ENCODE results near the gene SORCS2.

Gene SORCS2

GRCh38 chr4:7403001-7403400 is 210.7 kb downstream of the SORCS2 start:
- DNase-seq = no peak

GRCh38 chr4:7408166-7408565 is 215.8 kb downstream of the SORCS2 start:
- no peak for DNase-seq

- DNase-seq = no peak
Observed at GRCh38 chr4:7410446-7410845, 218.1 kb downstream of the SORCS2 start.

GRCh38 chr4:7411491-7411890 is 219.2 kb downstream of the SORCS2 start:
- no peak for DNase-seq

- no peak for DNase-seq
Observed at GRCh38 chr4:7411896-7412553, 219.7 kb downstream of the SORCS2 start.

GRCh38 chr4:7412554-7412912 is 220.2 kb downstream of the SORCS2 start:
- DNase-seq = no peak

DNA sequence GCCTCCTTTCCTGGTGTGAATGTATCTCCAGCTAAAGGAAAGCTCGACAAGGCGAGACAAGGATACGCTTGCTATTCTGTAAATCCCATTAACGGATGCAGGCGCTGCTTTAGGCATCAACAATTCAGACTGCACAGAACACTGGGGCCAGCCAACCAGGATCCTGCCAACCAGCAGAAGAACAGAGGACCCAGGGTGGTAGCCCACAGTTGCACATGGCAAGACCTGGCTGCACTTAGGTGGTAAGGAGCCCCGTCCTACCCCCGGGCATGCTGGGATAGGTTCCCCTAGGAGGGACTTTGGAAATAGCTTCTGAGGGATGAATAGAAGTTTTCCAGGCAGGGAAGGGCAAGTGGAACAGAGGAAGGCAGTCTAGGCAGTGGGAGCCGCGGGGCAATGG is 221.7 kb downstream of the SORCS2 start:
- no peak for DNase-seq

- no peak for DNase-seq
Observed at GRCh38 chr4:7414736-7415510, 222.6 kb downstream of the SORCS2 start.

DNA sequence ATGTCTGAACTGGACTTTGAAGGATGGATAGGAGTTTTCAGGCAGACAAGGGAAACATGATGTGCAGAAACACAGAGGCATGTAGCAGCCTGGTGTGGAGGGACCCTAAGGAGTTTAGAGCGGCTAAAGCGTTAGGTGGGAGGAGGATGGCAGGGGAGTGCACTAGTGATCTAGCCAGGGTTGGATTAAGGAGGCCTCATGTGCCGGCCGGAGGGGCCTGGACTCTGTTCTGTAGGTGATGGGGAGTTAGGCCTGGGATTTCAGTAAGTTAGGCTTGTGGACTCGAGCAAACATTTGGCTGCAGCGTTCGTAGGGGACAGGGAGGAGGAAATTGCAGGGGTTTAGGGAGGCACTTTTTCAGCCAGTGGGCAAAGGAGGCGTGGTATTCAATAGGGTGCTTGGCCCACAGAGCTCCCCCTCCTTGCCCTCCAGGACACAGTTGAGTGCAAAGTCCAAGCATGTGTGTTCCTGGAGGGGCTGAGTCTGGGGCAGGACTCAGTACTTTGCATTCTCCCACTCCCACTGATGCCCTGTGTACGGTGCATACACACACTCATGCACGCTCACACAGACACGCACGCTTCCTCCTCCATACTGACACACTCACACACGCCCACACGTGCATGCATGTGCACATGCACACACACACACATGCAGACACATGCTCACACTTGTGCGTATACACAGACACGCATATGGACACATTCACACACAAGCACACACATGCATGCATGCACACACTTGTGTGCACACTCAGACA is 223.8 kb downstream of the SORCS2 start:
- DNase-seq = no peak

GRCh38 chr4:7416745-7417432 is 224.6 kb downstream of the SORCS2 start:
- DNase-seq = no peak

DNA sequence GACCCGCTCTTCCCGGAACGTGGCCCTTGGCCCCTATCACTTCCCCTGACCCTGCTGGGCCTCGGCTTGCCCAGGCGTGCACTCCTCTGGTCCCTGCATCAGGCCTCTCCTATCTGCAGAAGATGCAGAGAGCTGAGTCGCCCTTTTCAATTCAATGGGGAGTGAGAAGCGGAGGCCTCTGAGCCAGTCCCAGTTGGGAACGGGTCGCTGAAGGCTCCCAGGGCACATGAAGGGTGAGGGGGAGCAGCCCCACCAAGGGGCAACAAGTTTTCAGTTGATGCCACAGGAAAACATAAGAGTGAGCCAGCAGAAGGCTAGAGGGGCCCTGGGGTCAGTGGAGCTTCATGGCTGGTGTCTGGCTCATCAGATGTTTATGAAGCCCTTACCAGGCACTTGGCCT is 225.3 kb downstream of the SORCS2 start:
- DNase-seq = no peak

DNA sequence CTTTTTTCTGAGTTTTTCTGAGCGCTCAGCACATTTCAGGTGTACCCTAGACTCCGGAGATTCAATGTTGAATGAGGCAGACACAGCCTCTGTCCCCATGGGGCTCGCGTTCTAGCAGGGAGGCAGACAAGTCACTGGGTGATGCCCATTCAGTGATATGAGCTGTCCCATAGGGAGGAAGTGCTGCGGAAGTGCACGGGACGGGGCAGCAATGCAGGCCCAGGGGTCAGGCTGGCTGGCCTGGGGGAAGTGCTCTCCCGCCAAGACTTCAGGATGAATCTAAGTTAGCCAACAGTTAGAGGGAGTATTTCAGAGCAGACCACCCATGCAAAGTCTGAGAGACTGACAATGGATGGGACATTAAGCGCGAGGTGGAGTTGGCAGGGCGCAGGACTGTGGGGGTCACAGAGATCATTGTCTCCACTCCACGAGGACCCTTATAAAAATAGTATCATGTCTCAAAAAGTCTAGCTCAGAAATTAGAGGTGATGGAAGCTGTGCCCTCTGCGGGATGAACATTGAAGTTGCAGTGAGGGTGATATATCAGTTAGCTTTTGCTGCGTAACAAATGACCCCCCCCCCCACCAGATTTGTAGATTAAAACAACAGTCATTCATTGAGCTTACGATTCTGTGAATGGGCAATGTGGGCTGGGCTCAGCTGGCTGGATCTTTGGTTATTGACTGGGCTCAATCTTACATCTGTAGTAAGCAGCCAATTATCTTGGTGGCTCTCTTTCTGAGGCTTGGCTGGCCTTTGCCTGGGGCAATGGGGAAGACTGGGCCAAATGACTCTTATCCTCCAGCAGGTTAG is 226.0 kb downstream of the SORCS2 start:
- no peak for DNase-seq

- peak in 1 of 51 donors; percentile 22 for DNase-seq
Observed at GRCh38 chr4:7419961-7420660, 227.8 kb downstream of the SORCS2 start.

- DNase-seq = no peak
Observed at GRCh38 chr4:7420661-7421040, 228.3 kb downstream of the SORCS2 start.

DNA sequence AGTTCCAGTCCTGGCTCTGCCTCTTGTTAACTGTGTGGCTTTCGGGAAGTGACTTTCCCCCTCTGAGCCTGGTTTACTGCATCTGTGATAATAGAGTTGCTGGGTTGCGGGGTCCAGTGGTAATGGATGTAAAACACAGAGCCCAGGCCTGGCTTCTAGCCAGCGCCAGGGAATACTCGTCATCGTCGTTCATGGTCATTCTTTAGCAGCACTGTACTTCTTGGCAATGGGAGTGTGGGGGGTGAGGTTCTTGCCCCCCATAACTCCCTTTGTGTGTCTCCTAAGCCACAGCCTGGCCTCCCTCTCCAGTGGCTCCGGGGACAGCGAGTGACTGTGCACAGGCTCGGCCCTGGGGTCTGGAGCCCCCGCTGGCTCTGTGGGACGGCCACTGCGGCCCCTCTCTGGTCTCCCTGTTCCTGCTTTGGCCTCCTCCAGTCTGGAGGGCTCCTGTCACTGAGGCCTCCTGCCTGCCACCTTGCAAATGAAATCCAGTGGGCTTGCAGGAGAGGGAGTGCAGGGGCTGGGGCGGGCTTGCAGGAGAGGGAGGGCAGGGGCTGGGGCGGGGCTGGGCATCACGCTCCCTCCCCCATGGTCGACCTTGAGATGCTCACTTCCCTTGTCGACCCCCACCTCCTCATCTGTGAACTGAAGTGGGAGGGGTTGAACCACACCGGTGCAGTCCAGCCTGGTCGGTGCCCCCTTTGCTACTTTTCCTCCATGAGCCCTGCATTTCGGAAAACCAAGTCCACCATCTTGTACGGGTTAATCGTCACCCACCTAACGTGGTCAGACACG is 229.2 kb downstream of the SORCS2 start:
- no peak for DNase-seq

GRCh38 chr4:7422151-7422897 is 230.0 kb downstream of the SORCS2 start:
- no peak for DNase-seq

DNA sequence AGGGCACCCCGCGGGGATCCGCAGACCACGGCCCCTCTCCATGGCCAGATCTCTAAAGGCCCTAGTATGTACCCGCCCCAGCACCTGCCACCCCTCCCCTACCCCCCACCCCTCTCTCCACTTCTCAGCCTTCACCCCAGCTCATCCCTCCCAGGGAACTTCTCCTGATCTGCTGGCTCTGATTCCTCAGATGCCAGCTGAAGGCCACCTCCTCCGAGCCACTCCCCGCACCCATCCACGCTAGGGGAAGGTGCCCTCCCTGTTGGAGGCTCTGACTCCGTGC is 230.5 kb downstream of the SORCS2 start:
- DNase-seq = no peak

- no peak for DNase-seq
Observed at GRCh38 chr4:7423391-7423790, 231.1 kb downstream of the SORCS2 start.

Measured in hypothalamus (tissue), 51 donors.